K562 treated with DMSO at 1 percent for 48 hours (cell line): Measurements from ENCODE around the gene ECT2. TPM values are rescaled to one million over a fixed set of nuclear protein-coding genes. Genes with fewer than 3 reads are reported as not detected.

ENCODE experiments used
- total RNA-seq: library from RNA; unstranded; fragments of 300-600 nt; gene quantifications from 2 replicates; pipeline ENCODE4 v1.2.3, GENCODE V29; 2022; ENCODE audit warnings: low replicate concordance; ENCODE audit errors: extremely low read depth

The ECT2 gene
- total RNA-seq: not detected in 2 replicates

DNA sequence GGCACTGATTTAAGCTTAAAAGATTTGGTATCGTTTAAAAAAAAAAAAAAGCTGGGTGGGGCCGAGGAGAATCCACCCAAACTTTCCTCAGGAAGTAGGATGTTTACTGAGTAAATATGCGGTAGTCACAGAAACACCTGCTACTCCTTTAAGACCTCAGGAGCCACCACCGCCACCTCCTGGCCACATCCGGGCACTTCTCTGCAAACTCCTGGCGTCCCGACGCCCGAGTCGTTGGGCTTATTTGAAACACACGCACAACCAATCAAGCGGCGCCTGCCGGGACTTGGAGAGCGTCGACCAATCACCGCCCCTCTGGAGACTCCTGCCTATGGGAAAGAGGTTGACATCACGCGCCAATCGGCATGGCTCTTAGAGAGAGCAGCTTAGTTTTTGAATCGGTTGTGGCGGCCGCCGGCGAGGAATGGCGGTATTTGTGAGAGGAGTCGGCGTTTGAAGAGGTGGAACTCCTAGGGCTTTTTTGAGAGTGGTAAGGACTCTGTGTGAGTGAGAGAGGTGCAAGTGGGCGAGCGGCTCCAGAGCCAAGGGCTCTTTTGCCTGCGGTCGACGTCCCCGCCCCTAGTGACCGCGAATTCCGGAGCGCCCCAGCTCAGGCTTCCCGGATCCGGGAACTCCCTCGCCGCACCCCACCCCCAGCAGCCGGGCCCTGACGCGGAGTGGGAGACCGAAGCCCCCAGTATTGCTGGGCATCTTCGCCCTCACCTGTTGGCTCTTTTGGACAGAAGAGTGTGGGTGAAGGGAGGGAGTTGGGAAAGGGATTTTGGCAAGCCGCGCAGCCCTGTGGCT lies at the start of gene ECT2:
ECT2 (plus strand) TSS at position 359 of the 807 bp plus-strand sequence. CDS start 3,805 bp downstream, outside the sequence.

GRCh38 chr3:172710664-172711453 lies 39.7 kb upstream of the ECT2 start, which contains the start of gene NCEH1:
Gene NCEH1 (minus strand): TSS chr3:172711067. CDS start chr3:172710984, 83 bp downstream.

Other genes starting within 250 kb of the ECT2 start
- gene TNFSF10, start 227.3 kb upstream of the ECT2 start, total RNA-seq: not detected in 2 replicates
- not detected in 2 replicates for gene NCEH1, start 39.7 kb upstream of the ECT2 start, total RNA-seq